Fibroblast of gingiva (primary cell): ENCODE data around the gene WDR26.
"Not testable (repeated sequence)": the region's sequence is repeated elsewhere in the genome, so short reads cannot be mapped to it uniquely, and the experiment has no call there.

ENCODE experiments used
- DNase-seq: peaks from one replicate; pipeline ENCODE4 v3.0.0-alpha.2; 2011; ENCODE audit warnings: low read depth

WDR26 gene

DNA sequence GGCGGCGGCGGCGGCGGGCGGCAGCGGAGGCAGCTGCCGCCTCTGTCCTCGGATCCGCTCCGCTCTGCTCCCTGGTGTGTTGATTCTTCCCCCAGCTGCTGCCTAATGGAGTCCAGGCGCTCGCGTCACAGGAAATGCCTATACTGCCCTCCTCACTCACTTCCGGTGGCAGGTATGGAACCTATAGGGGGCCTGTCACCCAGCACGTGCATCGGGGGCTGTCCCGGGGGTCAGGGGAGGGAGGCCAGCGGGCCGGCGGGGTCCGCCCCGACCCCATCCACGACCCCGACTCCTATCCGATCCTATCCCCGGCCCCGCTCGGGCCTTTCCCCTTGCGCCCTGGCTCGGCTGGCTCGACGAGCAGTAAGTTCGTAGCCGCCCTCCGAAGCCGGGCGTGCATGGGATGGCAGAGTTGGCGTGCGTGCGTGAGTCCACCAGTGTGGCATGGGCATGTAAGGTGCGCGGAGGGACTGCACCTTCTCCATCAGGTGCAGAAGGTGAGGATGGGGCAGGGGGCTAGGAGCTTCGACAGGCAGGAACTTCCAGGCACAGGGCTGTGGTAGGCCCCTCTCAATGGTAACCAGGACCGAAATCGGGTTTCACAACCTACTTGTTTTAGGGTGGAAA lies at the start of gene WDR26:
Gene WDR26, minus strand, starts transcription at position 107 of the 627 bp plus-strand sequence.
- peak; percentile 72 for DNase-seq

DNA sequence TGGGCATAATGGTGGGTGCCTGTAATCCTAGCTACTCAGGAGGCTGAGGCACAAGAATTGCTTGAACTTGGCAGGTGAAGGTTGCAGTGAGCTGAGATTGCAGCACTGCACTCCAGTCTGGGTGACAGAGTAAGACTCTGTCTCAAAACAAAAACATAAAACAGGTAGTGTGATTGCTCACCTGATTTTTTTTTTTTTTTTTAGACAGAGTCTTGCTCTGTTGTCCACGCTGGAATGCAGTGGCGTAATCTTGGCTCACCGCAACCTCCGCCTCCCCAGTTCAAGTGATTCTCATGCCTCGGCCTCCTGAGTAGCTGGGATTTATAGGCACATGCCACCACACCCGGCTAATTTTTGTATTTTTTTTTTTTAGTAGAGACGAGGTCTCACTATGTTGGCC lies 48.6 kb upstream of the WDR26 start:
- not testable (repeated sequence) for DNase-seq

GRCh38 chr1:224482619-224483018 lies 48.0 kb upstream of the WDR26 start:
- no peak for DNase-seq

- no peak for DNase-seq
These were observed 47.0 kb upstream of the WDR26 start for GRCh38 chr1:224481601-224482000.

DNA sequence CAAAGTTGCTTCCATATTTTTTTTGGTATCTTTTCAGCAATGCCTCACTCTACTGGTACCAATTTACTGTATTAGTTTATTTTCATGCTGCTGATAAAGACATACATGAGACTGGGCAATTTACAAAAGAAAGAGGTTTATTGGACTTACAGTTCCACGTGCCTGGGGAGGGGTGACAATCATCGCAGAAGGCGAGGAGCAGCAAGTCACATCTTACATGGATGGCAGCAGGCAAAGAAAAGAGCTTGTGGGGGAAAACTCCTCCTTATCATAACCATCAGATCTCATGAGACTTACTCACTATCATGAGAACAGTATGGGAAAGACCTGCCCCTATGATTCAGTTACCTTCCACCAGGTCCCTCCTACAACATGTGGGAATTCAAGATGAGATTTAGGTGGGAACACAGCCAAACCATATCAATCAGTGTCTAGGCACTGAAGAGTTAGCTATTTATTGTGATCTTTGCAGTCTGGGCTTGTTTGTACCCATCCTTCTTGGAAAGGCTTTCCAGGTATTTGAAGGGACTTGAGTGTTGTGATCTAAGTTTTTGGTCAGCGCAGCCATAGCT lies 46.4 kb upstream of the WDR26 start:
- not testable (repeated sequence) for DNase-seq

GRCh38 chr1:224480200-224480599 lies 45.6 kb upstream of the WDR26 start:
- DNase-seq: not testable (repeated sequence)

DNA sequence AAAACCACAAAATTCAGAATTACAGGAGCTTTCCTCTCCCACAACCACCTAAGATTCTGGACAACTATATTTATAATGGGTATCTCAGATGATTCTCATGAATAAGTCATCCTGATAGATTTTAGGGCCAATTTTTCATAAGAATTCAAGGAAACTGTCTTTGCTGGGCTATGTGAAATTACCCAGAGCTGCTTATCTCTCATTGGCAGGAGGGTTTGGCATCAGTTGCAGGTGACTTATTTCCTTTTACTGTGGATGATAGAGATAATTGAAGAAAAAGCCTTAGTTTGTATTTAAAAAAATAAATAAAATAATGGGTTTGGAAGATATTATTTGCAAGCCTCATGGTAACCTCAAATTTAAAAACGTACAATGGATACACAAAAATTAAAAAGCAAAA lies 38.2 kb upstream of the WDR26 start:
- DNase-seq: no peak

DNA sequence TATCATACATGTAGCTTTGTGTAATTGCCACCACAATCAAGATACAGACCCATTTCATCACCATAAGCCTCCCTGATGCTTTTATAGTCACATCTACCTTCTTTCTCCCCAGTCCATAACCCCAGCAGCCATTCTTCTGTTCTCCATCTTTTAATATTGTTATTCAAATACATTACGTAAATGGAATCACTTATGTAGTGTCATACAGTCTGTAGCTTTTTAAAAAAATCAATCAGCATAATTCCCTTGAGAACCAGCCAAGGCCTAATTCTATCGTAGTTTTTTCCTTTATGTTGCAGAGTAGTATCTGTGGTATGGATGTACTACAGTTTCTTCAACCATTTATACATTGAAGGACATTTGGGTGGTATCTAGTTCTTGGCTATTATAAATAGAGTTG lies 31.6 kb upstream of the WDR26 start:
- no peak for DNase-seq

DNA sequence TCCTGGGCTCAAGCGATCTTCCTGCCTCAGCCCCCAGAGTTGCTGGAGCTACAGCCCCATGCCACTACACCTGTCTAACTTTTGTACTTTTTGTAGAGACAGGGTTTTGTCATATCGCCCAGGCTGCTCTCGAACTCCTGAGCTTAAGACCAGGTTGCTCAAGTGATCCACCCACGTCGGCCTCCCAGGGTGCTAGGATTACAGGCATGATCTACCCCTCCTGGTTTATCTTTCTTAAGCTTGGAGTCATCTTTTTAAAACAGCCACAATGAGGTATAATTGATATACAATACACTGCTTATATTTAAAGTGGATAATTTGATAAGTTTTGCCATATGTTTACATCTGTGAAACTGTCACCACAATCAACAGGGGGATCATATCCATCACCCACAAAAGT lies 25.4 kb upstream of the WDR26 start:
- DNase-seq: no peak

DNA sequence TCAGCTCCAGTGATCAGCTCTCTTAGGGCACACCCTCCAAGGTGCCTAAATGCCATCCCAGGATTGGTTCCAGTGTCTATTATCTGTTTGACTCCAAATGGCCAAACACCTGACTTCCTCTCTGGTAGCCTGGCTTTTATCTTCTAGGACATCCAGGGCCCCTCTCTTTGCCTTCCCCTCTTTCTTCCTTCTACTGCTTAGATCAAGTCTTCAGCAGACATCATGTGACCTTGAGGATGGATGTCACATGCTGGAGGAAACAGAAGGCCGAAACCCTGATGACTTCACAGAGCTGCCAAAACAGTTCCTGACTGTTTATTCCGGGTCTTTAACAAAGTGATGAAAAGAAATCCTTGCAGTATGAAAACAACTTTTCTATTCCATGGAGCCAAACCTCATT lies 24.4 kb upstream of the WDR26 start:
- no peak for DNase-seq

- DNase-seq: no peak
These were observed 23.7 kb upstream of the WDR26 start for GRCh38 chr1:224458296-224458695.

DNA sequence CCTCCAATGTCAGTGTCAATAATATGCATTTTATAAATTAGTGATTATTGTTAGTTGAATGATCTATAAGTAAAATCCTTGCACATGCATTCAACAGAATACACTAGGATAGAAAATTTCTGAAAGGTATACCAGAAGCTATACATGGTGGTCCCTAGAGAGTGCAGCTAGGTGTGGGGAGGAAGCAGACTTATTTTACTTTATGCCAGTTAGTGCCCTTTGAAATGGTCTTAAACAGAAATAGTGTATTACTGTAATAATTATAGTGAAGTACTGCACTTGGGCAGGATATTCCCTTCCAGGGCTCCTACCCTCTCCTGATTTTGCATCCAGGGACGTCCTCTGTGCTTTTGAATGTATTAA lies 23.2 kb upstream of the WDR26 start:
- DNase-seq: no peak

GRCh38 chr1:224456637-224456953 lies 22.0 kb upstream of the WDR26 start:
- DNase-seq: no peak

DNA sequence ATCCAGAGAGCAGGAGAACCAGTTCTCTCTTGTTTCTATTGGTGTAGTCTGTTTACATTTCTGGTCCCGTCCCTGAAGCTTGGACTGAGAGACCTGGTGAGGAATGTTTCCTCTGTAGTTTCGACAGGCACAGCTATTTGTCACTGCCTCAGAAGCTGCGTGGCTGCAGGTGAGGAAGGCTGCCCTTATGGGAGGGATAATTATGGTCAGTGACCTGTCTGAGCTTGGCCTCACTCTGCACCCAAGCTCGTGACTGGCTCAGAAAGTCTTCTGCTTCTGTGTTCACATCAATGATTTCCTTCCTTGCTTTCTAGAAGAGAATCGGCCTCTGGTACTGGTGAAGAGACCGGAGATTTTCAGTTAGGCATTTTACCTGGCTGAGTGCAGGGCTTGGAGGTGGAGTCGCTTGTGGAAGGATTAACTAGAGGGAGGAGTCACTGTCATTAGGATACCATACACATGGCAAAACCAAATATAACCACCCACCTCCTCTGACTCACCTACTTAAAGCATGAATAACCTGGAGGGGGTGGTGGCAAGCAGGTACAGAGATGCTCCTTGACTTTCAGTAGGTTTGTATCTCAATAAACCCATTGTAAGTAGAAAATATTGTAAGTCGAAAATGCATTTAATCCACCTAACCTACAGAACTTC lies 19.9 kb upstream of the WDR26 start:
- DNase-seq: no peak

GRCh38 chr1:224450561-224451350 lies 16.2 kb upstream of the WDR26 start:
- DNase-seq: no peak

- DNase-seq: no peak
These were observed 15.6 kb upstream of the WDR26 start for GRCh38 chr1:224450159-224450558.

DNA sequence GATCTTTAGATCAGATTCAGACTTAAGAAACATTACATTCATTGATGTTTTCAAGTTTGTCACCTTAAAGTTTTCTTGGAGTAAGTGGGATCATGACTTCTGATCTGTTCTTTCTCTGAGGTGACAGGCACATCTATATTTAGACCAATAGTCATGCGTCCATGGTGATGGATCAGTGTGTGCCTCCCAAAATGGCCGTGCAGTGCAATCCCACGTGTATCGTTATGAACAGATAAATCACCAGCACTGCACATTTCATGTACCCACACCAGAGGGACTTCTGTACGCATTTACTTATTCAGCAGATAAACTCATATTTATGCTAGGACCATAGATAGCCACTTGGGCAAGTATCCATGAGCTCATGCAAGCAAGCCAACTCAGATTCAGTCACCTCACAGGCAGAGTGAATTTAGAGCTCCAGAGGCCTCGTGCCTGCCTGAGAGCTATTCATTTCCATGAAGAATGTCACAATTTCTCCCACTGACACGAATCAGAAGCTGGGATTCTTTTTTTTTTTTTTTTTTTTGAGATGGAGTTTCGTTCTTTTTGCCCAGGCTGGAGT lies 13.9 kb upstream of the WDR26 start:
- no peak for DNase-seq

- no peak for DNase-seq
These were observed 13.4 kb upstream of the WDR26 start for GRCh38 chr1:224447971-224448370.

GRCh38 chr1:224447251-224447650 lies 12.7 kb upstream of the WDR26 start:
- DNase-seq: peak; percentile 68

- no peak for DNase-seq
These were observed 4.4 kb upstream of the WDR26 start for GRCh38 chr1:224438989-224439388.

GRCh38 chr1:224435999-224436398 lies 1.4 kb upstream of the WDR26 start:
- DNase-seq: no peak

DNA sequence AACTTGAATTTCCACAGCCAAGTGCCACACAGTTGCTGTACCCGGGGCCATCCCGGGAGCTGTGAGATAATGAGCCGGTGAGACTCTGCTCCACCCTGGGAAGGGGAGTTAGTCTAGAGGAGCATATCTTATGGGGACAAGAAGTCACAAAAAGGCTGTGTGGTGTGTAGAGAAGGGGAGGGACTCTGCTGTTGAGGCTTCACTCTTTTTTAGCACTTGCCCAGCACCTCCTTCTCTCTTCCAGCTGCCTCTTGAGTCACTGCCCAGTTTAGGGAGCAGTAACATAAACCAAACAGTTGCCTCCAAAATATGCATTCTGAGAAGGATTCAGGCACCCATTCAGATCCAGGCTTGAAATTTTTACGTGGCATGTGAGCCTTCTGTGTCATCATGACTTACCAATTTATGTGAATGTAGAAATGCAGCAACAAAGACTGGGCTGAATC lies 744 bp upstream of the WDR26 start:
- DNase-seq: peak; percentile 95
